Measurements from ENCODE around the gene CDH4. TPM values are rescaled to one million over a fixed set of nuclear protein-coding genes. Genes with fewer than 3 reads are reported as not detected.

The CDH4 gene
- total and polyA plus RNA-seq, 2 donors (not counting 1 experiment from before 2014, with no cell fraction given), result not detected

- 96% methylated on average over 15 of the region's 18 CpGs for WGBS (ENCODE audit: insufficient coverage)
- ChIA-PET CTCF (no interaction called here), POLR2A (no interaction called here)
Measured at GRCh38 chr20:61988665-61989064, 736.6 kb downstream of the CDH4 start.

GRCh38 chr20:61989741-61990140, 737.7 kb downstream of the CDH4 start:
- H3K4me3 Mint-ChIP-seq, result no peak overlapping the region
- peaks cover 0 to 36% (median 6%) of the 10 kb centered on the region in 3 donors for H3K9me3 ChIP-seq (ENCODE audit: control extremely low read depth in 1 of 3, control insufficient read depth in 2 of 3, insufficient read depth in 1 of 3, low read length in 2 of 3)
- H2AFZ ChIP-seq (ENCODE audit: insufficient read depth, low read depth, low read length, poor library complexity, severe bottlenecking), result no peak overlapping the region
- 91% methylated on average over 14 of the region's 14 CpGs for WGBS (ENCODE audit: insufficient coverage)
- H3K4me1 Mint-ChIP-seq, result peaks cover 6% of the 10 kb centered on the region
- H3K36me3 ChIP-seq (replicated peaks in 1 of 2; ENCODE audit: control extremely low read depth in 1 of 2, control insufficient read depth in 1 of 2, extremely low read depth in 1 of 2, insufficient read depth in 2 of 2, low read length in 1 of 2), result peaks cover 2 to 56% of the 10 kb centered on the region in 2 experiments
- no peaks in the 10 kb centered on the region for H3K79me2 ChIP-seq (ENCODE audit: control insufficient read depth, insufficient read depth, low read length)
- no peak for ATAC-seq (ENCODE audit: low read depth)
- no peak overlapping the region for H3K4me2 ChIP-seq (replicated peaks; ENCODE audit: low read depth, low read length, poor library complexity, severe bottlenecking)
- no peak overlapping the region for H3K27ac ChIP-seq (ENCODE audit: low read length in 2 of 2)
- no peaks in the 10 kb centered on the region for H3K27me3 Mint-ChIP-seq
- H3K4me3 ChIP-seq (ENCODE audit: control extremely low read depth in 1 of 5, extremely low read depth in 1 of 5, insufficient read depth in 1 of 5, low read depth in 2 of 5, low read length in 4 of 5), result no peak overlapping the region
- DNase-seq, result no peak
- no peaks in the 10 kb centered on the region for H3K4me1 ChIP-seq (ENCODE audit: control insufficient read depth in 2 of 2, insufficient read depth in 2 of 2, low read length in 2 of 2)
- ChIA-PET POLR2A (no interaction called here), CTCF (no interaction called here)
- no peak for TF ChIP-seq EZH2 (IDR thresholded peaks at IDR 0.05; ENCODE audit: borderline replicate concordance, insufficient read depth, low read depth, low read length, poor library complexity, severe bottlenecking)
- TF ChIP-seq, protein P1, sequence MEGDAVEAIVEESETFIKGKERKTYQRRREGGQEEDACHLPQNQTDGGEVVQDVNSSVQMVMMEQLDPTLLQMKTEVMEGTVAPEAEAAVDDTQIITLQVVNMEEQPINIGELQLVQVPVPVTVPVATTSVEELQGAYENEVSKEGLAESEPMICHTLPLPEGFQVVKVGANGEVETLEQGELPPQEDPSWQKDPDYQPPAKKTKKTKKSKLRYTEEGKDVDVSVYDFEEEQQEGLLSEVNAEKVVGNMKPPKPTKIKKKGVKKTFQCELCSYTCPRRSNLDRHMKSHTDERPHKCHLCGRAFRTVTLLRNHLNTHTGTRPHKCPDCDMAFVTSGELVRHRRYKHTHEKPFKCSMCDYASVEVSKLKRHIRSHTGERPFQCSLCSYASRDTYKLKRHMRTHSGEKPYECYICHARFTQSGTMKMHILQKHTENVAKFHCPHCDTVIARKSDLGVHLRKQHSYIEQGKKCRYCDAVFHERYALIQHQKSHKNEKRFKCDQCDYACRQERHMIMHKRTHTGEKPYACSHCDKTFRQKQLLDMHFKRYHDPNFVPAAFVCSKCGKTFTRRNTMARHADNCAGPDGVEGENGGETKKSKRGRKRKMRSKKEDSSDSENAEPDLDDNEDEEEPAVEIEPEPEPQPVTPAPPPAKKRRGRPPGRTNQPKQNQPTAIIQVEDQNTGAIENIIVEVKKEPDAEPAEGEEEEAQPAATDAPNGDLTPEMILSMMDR (IDR thresholded peaks at IDR 0.05), result no peak
- no peaks in the 10 kb centered on the region for H3K27me3 ChIP-seq (replicated peaks in 1 of 4; ENCODE audit: control extremely low read depth in 1 of 4, control insufficient read depth in 3 of 4, insufficient read depth in 4 of 4, low read length in 3 of 4)
- no peak overlapping the region for H3K27ac Mint-ChIP-seq
- peaks cover 10% of the 10 kb centered on the region for H3K9me3 Mint-ChIP-seq (ENCODE audit: insufficient read depth)
- intact Hi-C loops (cut with micrococcal nuclease), result no loop called here
- peaks cover 5% of the 10 kb centered on the region for H4K20me1 ChIP-seq (ENCODE audit: control insufficient read depth, insufficient read depth, low read length, poor library complexity, severe bottlenecking)
- no peak overlapping the region for H3K9ac ChIP-seq (ENCODE audit: low read length)

More at GRCh38 chr20:61988665-61989064, 736.6 kb downstream of the CDH4 start:
- Histone ChIP-seq H3K9ac (ENCODE audit: low read length) (no peak overlapping the region), H2AFZ (ENCODE audit: insufficient read depth, low read depth, low read length, poor library complexity, severe bottlenecking) (no peak overlapping the region), H3K27ac (ENCODE audit: low read length in 2 of 2) (no peak overlapping the region), H3K4me3 (ENCODE audit: control extremely low read depth in 1 of 5, extremely low read depth in 1 of 5, insufficient read depth in 1 of 5, low read depth in 2 of 5, low read length in 4 of 5) (no peak overlapping the region), H3K9me3 (ENCODE audit: control extremely low read depth in 1 of 3, control insufficient read depth in 2 of 3, insufficient read depth in 1 of 3, low read length in 2 of 3) (peaks cover 0 to 40% (median 6%) of the 10 kb centered on the region in 3 donors), H3K4me1 (ENCODE audit: control insufficient read depth in 2 of 2, insufficient read depth in 2 of 2, low read length in 2 of 2) (no peaks in the 10 kb centered on the region), H3K4me2 (replicated peaks; ENCODE audit: low read depth, low read length, poor library complexity, severe bottlenecking) (no peak overlapping the region), H3K79me2 (ENCODE audit: control insufficient read depth, insufficient read depth, low read length) (no peaks in the 10 kb centered on the region), H3K36me3 (replicated peaks in 1 of 2; ENCODE audit: control extremely low read depth in 1 of 2, control insufficient read depth in 1 of 2, extremely low read depth in 1 of 2, insufficient read depth in 2 of 2, low read length in 1 of 2) (peaks cover 2 to 52% of the 10 kb centered on the region in 2 experiments), H4K20me1 (ENCODE audit: control insufficient read depth, insufficient read depth, low read length, poor library complexity, severe bottlenecking) (peaks cover 13% of the 10 kb centered on the region), H3K27me3 (replicated peaks in 1 of 4; ENCODE audit: control extremely low read depth in 1 of 4, control insufficient read depth in 3 of 4, insufficient read depth in 4 of 4, low read length in 3 of 4) (no peaks in the 10 kb centered on the region)
- Mint-ChIP-seq H3K9me3 (ENCODE audit: insufficient read depth) (peaks cover 10% of the 10 kb centered on the region), H3K27me3 (no peaks in the 10 kb centered on the region), H3K4me1 (peaks cover 9% of the 10 kb centered on the region), H3K27ac (no peak overlapping the region), H3K4me3 (no peak overlapping the region)
- DNase-seq (no peak), ATAC-seq (ENCODE audit: low read depth) (no peak)
- intact Hi-C loops (cut with micrococcal nuclease), result no loop called here
- TF ChIP-seq, protein P1 (IDR thresholded peaks at IDR 0.05), result no peak
- TF ChIP-seq EZH2 (IDR thresholded peaks at IDR 0.05; ENCODE audit: borderline replicate concordance, insufficient read depth, low read depth, low read length, poor library complexity, severe bottlenecking), result no peak

All from B cell (primary cell).